NCI-H2196 (cell line): ENCODE data around the gene ZKSCAN8.

ENCODE experiments used
- DNase-seq: peaks from one replicate; lab custom pipeline; 2025; ENCODE audit not compliant: unreplicated experiment; lab: John Stamatoyannopoulos, UW

Gene ZKSCAN8

DNA sequence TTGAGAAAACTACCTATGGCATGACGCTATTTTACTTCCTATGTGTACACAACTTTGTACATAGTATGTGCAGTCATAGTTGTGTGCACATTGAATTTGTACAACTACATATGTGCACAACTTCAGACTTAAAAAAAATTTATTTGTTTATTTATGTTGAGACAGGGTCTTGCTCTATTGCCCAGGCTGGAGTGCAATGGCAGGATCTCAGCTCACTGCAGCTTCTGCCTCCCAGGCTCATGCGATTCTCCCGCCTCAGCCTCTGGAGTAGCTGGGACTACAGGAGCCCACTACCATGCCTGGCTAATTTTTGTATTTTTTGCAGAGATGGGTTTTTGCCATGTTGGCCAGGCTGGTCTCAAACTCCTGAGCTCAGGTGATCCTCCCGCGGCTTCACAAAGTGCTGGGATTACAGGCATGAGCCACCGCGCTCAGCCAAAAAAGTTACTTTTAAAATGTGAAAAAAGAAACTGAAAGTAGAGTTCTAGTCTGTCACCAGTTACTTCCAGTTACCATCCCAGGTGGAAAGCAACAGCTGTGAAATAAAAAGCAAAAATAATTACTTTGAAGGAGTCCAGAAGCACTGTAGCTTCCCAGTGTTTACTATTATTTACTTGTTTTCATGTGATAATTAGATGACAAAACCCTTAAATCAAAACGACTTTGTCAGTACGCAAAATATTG, 1.7 kb upstream of the ZKSCAN8 start:
- DNase-seq: no peak

DNA sequence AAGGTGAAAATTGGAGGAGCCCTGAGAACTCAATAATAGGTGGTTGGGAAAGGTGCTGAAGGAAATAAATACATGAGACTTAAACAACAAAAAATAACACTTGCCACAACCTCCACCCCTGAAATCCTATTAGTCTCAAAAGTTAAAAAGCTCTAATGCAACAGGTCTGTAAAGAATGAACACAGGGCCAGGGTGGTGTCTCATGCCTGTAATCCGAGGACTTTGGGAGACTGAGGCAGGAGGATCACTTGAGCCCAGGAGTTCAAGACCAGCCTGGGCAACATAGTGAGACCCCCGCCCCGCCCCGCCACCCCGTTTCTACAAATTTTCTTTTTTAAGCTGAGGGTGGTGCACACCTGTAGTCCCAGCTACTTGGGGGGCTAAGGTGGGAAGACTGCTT, 1.1 kb upstream of the ZKSCAN8 start:
- DNase-seq: no peak

DNA sequence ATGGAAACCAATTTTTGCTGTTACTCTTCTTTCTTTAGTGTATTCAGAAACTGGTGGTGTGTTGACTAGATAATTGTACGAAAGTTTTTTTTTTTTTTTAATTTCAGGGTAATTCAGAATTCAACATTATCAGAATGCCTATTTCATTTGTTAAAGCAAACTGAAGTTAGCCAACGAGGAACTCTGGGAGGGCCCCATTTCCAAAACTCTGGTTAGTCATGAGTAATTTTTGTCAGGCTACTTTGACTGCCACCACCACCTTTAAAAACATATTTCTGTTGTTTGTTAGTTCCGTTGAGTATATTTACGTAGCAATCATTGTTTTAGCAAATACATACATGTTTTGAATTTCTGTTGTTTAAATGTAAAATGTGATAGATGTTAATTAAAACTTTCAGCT, 763 bp downstream of the ZKSCAN8 start:
- no peak for DNase-seq

DNA sequence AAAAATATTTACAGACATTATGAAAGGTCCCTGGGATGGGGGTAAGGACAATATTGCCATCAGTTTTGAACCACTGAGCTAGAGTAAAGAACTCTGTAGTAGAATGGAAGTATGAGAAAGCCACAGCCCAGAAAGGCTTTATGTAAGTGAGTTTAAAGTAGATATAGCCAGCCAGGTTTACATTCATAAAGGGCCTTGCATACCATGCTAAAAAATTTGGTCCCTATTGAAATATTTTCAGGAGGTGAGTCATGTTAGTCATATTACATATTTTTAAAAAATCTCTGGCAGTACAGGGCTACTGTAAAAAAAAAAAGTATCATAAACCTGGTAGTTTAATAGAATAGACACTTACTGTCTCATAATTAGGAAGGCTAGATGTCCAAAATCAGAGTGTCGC, 3.5 kb downstream of the ZKSCAN8 start:
- DNase-seq: no peak

DNA sequence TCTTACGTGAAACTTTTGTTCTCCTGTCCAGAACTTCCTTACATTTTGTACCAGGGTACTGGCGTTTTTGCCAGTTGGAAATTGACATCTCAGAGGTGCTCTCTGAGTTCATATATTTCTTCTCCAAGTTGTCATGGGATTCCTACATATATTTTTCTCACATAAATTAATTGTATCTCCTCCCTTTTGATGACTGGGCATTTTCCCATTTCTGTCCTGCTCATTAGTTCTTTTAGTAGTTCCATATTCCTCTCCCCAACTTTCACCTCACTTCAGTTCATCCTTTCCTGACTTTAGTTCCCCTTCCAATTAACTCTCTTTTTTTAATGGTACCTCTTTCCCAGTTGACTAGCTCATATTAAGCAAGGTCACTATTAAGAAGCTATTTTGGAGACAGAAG, 10.8 kb downstream of the ZKSCAN8 start:
- no peak for DNase-seq

DNA sequence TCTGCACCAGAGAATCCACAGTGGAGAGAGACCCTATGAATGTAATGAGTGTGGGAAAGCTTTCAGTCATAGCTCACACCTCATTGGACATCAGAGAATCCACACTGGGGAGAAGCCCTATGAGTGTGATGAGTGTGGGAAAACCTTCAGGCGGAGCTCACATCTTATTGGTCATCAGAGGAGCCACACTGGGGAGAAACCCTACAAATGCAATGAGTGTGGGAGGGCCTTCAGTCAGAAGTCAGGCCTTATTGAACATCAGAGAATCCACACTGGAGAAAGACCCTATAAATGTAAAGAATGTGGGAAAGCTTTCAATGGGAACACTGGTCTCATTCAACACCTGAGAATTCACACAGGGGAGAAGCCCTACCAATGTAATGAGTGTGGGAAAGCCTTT, 11.9 kb downstream of the ZKSCAN8 start:
- DNase-seq: no peak

DNA sequence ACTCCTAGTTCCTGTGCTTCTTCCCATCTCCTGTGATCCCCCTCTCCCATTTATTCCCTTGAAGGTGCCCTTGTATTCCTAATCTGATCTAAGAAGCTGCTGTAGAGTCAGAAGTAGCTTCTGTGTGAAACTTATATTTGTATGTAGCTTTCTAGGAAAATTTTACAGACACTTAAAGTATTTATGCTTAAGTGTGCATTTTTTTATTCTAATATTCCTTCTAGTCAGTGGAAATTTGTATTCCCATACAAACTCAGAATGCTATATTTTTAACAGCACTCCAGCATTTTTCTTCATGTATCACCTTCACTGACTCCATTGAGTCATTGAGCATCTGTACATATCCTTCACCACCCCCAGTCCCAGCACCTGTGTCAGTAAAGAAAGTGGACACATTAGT, 12.7 kb downstream of the ZKSCAN8 start:
- no peak for DNase-seq

DNA sequence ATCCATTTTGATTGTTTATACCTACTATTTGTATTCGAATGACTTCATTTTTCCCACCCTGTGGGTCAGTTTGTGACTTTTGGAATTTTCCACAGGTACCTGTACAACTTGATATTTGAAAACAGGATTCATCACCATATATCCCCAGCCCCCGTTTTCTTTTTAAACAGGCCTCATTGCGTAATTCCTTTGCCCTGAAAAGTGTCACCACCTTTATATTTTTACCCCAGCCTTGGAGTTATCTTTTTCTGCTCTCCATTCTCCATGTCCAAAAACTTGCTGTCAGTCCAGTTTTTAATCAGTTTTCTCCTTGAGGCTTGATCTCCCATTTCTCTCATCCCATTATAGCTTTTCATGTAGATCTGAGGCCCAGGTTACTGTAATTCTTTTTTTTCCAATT, 16.6 kb downstream of the ZKSCAN8 start:
- DNase-seq: no peak

DNA sequence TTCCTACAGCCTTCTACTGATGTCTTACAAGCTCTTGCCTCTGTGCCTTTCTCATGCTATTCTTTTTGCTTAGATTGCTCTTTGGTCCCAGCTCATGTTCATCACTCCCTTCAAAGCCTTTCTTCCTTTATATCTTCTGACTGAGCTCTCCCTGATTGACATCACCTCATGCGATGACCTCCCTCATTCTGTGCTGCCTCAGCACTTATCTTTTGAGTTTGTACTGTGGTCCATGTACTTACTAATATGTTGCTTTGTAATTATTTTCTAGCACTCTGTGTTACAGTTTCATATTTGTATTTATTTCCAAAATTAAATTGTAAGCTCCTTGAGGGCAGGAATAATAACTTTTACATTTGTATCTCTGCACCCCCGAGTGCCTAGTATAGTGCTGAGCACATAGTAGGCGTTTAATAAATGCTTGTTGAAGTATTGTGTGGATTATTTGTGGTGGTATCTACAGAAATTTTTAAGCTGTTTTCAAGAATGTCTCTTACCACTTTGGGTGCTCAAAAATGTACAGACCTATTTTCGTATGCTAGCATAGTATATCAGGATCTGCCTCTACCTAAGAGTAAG, 17.4 kb downstream of the ZKSCAN8 start:
- no peak for DNase-seq

DNA sequence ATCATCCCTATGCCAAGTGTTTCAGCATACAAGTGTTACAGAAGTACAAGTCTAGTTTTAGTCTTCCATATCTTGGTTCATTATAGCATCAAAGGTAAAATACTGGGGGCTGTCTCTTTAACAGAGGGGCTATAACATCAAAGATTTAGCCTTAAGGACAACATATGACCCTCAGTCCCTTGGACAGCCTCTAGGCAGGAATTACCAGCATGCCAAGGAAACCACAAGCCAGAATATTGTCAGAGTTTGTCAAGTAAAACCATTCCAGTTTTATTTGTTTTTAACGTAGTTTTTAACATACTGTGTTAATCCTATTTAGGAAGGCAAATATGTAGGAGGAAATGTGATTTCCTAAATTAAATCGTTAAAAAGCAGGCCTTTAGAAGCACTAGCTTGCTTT, 18.6 kb downstream of the ZKSCAN8 start:
- no peak for DNase-seq

DNA sequence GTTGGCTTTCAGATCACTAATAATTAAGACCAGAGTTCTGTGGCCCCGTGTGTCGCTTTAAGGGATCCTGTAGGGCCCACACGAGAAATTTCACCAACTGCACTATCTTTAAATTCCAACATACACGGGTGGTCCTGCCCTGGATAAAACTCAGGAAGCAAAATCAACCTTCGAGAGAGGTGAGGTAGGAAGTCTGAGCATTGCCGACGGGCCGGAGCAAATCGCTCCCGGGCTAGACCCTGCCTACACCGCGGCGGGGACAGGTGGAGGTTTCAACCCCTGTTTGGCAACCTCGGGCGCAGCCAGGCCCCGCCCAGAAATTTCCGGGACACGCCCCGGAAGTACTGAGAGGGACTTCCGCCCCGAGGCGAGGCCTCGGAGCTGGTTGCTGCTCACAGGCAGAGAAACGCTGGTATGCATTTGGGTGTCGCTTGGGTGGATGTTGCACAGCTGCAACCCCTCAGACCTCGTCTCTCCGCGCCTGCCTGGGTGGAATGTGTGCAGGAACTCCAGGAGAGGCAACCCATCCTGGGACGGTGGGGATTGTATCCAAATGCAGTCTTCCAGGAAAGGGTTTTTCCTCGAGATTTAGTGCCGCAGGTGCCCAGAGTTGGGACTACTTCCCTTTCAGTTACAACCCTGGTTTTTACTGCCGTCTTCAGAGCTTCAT, 19.9 kb downstream of the ZKSCAN8 start:
- DNase-seq: no peak

DNA sequence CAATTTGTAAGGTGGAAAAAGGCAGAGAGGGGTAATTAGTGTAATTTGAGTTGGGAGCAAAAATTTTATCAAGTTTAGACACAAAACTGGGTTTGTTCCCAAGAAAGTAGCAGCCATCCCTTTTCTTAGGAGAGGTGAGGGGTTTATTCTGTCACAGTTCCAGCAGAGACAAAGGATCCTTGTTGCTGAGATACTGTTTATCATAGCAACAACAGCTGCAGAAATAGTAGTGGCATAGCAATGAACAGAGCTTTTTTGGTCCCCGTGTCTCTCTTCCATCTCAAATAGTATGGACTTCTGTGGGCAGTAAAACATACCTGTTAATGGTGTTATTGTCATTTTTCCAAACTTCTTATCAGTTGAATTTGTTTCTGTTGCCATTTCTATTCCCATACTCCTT, 23.9 kb downstream of the ZKSCAN8 start:
- DNase-seq: no peak

DNA sequence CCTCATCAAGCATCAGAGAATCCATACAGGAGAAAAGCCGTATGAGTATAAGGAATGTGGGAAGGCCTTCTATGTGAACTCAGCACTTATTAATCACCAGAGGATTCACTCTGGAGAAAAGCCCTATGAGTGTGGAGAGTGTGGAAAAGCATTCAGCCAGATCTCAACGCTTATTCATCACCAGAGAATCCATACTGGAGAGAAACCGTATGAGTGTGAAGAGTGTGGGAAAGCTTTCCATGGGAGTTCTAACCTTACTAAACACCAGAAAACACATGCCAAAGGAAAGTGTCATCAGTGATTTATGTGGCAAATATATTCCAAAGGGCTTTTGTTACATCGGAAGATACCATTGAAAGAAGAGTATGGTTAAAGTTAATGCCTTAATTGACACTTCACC, 25.4 kb downstream of the ZKSCAN8 start:
- DNase-seq: no peak

DNA sequence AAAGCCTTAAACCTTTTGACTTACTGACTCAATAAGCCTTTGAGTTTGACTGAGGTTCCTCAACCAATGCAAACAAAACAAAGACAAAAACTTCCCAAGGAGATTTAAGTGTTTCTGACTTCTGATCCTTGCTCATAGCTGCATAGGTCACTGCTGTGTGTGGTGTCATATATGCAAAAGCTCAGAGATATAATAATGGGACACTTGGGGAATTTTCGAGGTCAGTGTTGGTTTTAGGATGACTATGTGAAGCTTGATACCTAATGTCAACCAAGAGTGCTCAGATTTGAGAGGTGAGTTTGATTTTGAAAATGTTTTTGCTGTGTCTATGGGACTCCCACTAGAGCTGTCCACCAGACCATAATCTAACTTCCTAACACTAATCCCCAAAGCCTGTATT, 26.2 kb downstream of the ZKSCAN8 start:
- no peak for DNase-seq

DNA sequence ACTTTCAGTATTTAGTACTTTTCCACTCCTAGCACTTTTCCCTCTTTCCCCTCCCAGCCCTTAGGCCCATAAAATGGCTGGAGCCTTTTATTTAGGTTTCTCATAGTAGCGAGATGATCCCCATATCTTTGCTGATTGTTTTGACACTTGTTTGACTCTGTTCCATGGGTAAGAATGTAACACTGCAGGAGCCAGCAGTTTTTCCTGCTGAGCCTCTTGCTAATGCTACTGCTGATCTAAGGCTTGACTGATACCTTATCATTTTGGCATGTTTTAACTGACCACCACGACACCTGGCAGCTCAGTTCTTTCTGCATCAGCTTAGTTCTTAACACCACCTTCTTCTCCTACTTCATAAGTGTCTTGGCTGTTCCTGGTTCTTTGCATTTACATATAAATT, 29.6 kb downstream of the ZKSCAN8 start:
- DNase-seq: no peak

DNA sequence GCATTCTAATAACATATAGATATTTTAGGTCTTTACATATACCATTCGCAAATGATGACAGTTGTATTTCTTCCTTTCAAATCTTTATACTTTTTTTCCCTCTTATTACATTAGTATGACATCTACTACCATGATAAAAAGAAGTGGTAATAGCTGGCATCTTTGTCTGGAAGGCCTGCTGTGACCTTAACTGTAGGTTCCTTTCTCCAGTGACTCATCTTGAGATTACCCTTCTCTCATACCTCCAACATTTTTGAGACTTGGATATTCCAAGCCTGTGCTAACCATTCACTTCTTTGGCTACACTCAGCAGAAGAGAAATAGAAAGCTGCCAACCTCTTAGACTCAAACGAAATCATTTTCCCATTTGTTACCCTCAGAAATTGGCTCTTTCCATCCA, 30.3 kb downstream of the ZKSCAN8 start:
- no peak for DNase-seq

DNA sequence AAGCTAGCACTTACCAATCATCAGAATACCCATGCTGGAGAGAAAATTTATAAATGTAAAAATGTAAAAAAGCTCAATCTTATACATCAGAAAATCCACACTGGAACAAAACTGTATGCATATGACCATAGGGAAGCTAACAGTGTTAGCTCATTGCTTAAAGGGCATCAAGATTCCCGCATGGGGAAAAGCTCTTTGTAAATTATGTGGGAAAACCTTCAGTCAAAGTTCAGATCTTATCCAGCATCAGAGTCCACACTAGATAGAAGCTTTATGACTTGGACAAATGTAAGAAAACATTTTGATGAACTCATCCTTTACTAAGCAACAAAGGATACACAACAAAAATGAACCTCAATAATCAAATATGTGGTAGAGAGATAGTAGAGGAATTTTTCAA, 34.7 kb downstream of the ZKSCAN8 start:
- no peak for DNase-seq

DNA sequence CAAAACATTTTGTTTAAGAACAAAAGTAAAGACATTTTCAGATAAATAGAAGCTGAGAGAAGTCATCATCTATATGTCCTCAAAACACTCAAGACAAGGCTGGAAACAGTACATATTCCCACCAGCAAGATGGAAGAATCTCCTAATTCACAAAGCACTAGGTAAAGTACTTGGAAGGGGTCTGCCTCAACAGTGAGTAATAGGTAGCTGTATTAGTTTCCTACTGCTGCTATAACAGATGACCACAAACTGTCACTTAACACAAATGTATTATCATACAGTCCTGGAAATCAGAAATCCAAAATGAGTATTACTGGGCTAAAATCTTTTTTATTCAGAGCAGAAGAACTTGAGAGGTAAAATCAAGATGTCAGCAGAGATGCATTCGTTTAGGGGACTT, 40.6 kb downstream of the ZKSCAN8 start:
- no peak for DNase-seq

DNA sequence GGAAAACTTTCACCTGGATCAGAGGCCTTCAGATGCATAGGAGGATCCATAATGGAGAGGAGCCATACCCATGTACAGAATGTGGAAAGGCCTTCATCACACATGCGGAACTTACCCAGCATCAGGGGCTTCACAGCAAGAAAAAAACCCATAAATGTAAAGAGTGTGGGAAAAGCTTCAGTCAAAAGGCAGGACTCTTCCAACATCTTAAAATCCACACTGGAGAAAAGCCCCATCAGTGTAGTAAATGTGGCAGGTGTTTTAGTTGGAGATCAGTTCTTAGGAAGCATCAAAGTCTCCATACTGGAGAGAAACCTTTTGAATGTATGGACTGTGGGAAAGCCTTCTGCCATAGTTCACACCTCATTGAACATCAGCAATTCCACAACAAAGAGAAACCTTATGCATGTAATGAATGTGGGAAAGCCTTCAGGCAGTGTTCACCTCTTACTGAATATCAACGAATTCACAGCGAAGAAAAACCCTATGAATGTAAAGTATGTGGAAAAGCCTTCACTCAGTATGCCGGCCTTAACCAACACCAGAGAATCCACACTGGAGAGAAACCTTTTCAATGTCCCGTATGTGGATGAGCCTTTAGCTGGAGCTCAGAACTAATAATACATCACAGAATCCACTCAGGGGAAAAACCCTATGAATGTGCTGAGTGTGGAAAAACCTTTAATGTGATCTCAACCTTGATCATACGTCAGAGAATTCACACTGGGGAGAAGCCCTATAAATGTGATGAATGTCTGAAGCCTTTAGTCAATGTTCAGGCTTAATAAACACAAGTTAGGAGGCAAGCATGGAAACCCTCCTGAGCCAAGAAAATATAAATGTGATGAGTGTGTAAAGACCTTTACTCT, 46.7 kb downstream of the ZKSCAN8 start:
- DNase-seq: no peak

DNA sequence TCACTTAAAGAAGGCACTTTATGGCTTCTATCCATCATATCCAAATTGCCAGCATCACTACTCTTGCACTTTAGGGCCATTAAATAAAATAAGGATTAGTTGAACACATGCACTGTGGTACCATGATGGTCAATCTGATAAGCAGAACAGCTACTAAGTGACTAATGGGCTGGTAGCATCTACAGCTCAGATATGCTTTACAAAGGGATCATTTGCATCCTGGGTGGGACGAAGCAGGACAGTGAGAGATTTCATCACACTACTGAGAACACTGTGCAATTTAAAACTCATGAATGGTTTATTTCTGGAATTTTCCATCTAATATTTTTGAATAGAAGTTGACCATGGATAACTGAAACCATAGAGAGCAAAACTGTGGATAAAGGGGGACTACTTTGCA, 58.3 kb downstream of the ZKSCAN8 start:
- DNase-seq: no peak

DNA sequence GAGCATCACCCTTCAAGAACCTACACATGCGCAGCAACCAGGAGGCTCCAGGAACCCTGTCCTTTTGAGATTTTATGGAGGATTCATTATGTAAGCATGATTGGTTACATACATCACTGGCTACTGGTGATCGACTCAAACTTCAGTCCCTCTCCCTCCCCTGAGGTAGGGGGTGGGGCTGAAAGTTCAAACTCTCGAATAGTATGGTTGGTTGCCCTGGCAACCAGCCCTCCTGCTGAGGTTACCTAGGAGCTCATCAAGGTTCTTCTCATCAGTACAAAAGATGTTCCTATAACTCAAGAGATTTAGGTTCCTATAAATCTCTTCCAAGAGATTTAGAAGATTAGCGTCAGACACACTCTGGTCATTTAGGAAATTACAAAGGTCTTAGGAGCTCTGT, 61.5 kb downstream of the ZKSCAN8 start:
- no peak for DNase-seq

DNA sequence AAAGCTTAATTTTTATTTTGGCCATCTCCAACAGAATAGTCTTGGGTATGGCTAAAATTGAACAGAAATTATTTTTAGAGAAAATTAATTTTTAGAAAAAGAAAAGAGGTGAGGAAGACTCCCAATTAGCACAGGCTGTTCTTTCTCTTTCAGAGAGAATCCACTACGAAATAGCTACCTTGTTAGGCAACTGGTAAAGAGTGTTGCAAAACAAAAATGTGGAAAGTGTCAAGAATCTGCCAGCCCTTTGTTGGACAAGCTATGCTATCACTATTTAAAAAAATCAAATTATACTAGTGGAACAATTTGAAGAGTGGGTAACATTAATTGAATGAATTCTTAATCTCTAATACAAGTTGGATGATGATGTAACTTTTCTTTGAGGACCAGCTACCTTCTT, 64.2 kb downstream of the ZKSCAN8 start:
- DNase-seq: no peak
